RWPE1 (cell line): ENCODE measurements around the gene PMEL.

Source experiments
- CTCF ChIA-PET: fragments of 350-600 bp; sonication (Branson Sonifier 250); formaldehyde crosslinking; extraction: SDS; loops from one replicate; lab custom pipeline; 2021; lab: Yijun Ruan, JAX
- POLR2A ChIA-PET: fragments of 400-600 bp; formaldehyde crosslinking; extraction: SDS; loops from one replicate; lab custom pipeline; 2020; ENCODE audit warnings: antibody characterized with exemption; ENCODE audit not compliant: low non-redundant PET; lab: Yijun Ruan, JAX
- DNase-seq: peaks from one replicate; pipeline ENCODE4 v3.0.0; 2012; ENCODE audit warnings: low spot score
- H3K27ac ChIP-seq: fragments of 450-650 bp; 2 replicates; pipeline ENCODE4 v1.5.1; 2017
- CTCF ChIP-seq: fragments of 450-650 bp; conservative IDR thresholded peaks from 2 replicates; pipeline ENCODE4 v1.5.1; 2017; ENCODE audit warnings: low read depth, mild to moderate bottlenecking

PMEL gene

GRCh38 chr12:55938826-55939501, 26.9 kb downstream of the PMEL start:
- CTCF ChIA-PET = interaction anchor here (0.6 to 3.1 kb wide), 7 partner anchors 9 to 201 kb away, joined by 3 to 18 read pairs (median 4); partner anchors contain the start of gene PYM1
- TF ChIP-seq CTCF = no peak
- no peak for DNase-seq
- peak overlapping the region; percentile 89 for H3K27ac ChIP-seq
- POLR2A ChIA-PET = no interaction called here

GRCh38 chr12:55937981-55938380, 27.9 kb downstream of the PMEL start:
- ChIA-PET CTCF (interaction anchor here (3.1 kb wide), 1 partner anchor 11 kb away, joined by 18 read pairs; the partner anchor contains the start of gene PYM1), POLR2A (no interaction called here)

GRCh38 chr12:55935738-55936151, 30.1 kb downstream of the PMEL start:
- no peak for TF ChIP-seq CTCF
- no peak for DNase-seq
- peak overlapping the region; percentile 79 for H3K27ac ChIP-seq
- CTCF ChIA-PET = no interaction called here
- POLR2A ChIA-PET = interaction anchor here (0.5 to 0.6 kb wide), 2 partner anchors 82 to 836 kb away, joined by 3 read pairs; no protein-coding TSS in a partner anchor

More at GRCh38 chr12:55937981-55938380, 27.9 kb downstream of the PMEL start:
- TF ChIP-seq CTCF = no peak
- H3K27ac ChIP-seq = peak overlapping the region; percentile 89
- DNase-seq = peak; percentile 76

- ChIA-PET POLR2A (no interaction called here), CTCF (interaction anchor here (0.6 kb wide), 1 partner anchor 8 kb away, joined by 3 read pairs; no protein-coding TSS in a partner anchor)
- peak overlapping the region; percentile 79 for H3K27ac ChIP-seq
- DNase-seq = no peak
- TF ChIP-seq CTCF = no peak
These were observed 31.1 kb downstream of the PMEL start for GRCh38 chr12:55934773-55935172.

- no peak for DNase-seq
- ChIA-PET CTCF (interaction anchor here (0.6 to 1.9 kb wide), 2 partner anchors 9 to 22 kb away, joined by 3 to 6 read pairs; no protein-coding TSS in a partner anchor), POLR2A (no interaction called here)
- no peak for TF ChIP-seq CTCF
- H3K27ac ChIP-seq = peak overlapping the region; percentile 99
These were observed 31.8 kb downstream of the PMEL start for GRCh38 chr12:55933799-55934742.

- H3K27ac ChIP-seq = peak overlapping the region; percentile 99
- ChIA-PET CTCF (interaction anchor here (0.6 to 1.9 kb wide), 2 partner anchors 23 to 64 kb away, joined by 6 read pairs; partner anchors contain the start of gene SUOX), POLR2A (no interaction called here)
- peak; percentile 95 for DNase-seq
- no peak for TF ChIP-seq CTCF
These were observed 32.6 kb downstream of the PMEL start for GRCh38 chr12:55933169-55933798.
